WERI-Rb-1 (cell line): ENCODE data around the gene GRM6.

Experiments
- DNase-seq: peaks from one replicate; pipeline ENCODE4 v3.0.0-alpha.2; 2020
- H3K27ac ChIP-seq: fragments of 250-450 bp; sonication (Bioruptor Pico); 2 replicates; pipeline ENCODE4 v1.5.1; 2020; ENCODE audit warnings: mild to moderate bottlenecking, moderate library complexity
- H3K27me3 ChIP-seq: fragments of 250-450 bp; sonication (Bioruptor Pico); 2 replicates; pipeline ENCODE4 v1.5.1; 2021; ENCODE audit warnings: mild to moderate bottlenecking, low read depth, moderate library complexity; ENCODE audit not compliant: insufficient read depth, severe bottlenecking
- H3K36me3 ChIP-seq: fragments of 250-450 bp; sonication (Bioruptor Pico); 2 replicates; pipeline ENCODE4 v1.5.1; 2020; ENCODE audit warnings: mild to moderate bottlenecking, moderate library complexity
- H3K4me3 ChIP-seq: 2 replicates; pipeline ENCODE4 v1.5.1; 2011; ENCODE audit warnings: low read depth, mild to moderate bottlenecking, control low read depth, low read length
- H3K9me3 ChIP-seq: fragments of 250-450 bp; sonication (Bioruptor Pico); 2 replicates; pipeline ENCODE4 v1.5.1; 2021; ENCODE audit warnings: mild to moderate bottlenecking, moderate library complexity; ENCODE audit not compliant: severe bottlenecking
- CTCF ChIP-seq: IDR thresholded peaks from 2 replicates; pipeline ENCODE4 v1.5.1; 2011; ENCODE audit warnings: low read depth, mild to moderate bottlenecking, control low read depth, inconsistent platforms, low read length

GRM6 gene

DNA sequence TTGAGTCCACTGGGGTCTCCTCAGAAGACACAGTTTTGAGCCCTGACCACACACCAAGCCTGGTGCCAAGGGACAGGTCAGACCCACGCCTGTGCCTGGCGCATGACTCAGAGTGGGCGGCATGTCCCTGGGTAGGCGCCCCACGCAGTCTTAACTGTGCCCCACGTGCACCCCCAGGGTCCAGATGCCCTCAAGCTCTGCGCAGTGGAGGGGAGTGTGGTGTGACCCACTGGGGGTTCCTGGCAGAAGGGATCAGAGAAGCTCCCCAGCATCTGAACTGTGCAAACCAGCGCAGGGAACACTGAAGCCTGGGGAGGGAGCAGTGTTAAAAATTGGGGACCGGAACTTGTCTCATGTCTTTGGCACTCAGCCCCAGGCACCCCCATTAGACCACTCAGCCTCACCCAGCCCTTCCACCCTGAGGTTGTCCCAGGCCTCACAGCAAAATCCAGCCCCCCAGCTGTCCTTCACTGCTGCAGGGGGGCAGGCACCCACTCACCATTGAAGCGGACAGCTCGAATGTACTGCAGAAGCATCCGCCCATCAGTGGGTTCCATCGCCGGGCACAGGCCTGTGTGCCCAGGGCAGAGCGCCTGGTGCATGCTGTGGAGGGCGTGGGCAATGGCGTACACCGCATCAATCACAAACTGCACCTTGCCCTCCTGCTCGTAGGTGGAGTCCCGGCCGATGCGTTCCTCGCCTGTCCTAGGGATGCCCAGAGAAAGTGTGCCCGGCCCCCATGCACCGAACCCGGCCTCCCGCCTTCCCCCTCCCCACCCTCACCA, 6.5 kb downstream of the GRM6 start:
- no peak for DNase-seq
- H3K36me3 ChIP-seq: peaks cover 53% of the 10 kb centered on the region
- H3K27ac ChIP-seq: no peak overlapping the region
- H3K9me3 ChIP-seq: no peaks in the 10 kb centered on the region
- no peaks in the 10 kb centered on the region for H3K27me3 ChIP-seq
- no peak for TF ChIP-seq CTCF
- no peak overlapping the region for H3K4me3 ChIP-seq

GRCh38 chr5:178986326-178986960, 8.7 kb downstream of the GRM6 start:
- Histone ChIP-seq H3K27me3 (no peaks in the 10 kb centered on the region), H3K36me3 (peaks cover 48% of the 10 kb centered on the region), H3K27ac (peak overlapping the region; percentile 65; the same call in 1 of the 2 replicates), H3K4me3 (no peak overlapping the region), H3K9me3 (no peaks in the 10 kb centered on the region)
- 0 out of 2 replicates have a peak, but pooled peaks have one; percentile 6 for TF ChIP-seq CTCF
- DNase-seq: no peak

DNA sequence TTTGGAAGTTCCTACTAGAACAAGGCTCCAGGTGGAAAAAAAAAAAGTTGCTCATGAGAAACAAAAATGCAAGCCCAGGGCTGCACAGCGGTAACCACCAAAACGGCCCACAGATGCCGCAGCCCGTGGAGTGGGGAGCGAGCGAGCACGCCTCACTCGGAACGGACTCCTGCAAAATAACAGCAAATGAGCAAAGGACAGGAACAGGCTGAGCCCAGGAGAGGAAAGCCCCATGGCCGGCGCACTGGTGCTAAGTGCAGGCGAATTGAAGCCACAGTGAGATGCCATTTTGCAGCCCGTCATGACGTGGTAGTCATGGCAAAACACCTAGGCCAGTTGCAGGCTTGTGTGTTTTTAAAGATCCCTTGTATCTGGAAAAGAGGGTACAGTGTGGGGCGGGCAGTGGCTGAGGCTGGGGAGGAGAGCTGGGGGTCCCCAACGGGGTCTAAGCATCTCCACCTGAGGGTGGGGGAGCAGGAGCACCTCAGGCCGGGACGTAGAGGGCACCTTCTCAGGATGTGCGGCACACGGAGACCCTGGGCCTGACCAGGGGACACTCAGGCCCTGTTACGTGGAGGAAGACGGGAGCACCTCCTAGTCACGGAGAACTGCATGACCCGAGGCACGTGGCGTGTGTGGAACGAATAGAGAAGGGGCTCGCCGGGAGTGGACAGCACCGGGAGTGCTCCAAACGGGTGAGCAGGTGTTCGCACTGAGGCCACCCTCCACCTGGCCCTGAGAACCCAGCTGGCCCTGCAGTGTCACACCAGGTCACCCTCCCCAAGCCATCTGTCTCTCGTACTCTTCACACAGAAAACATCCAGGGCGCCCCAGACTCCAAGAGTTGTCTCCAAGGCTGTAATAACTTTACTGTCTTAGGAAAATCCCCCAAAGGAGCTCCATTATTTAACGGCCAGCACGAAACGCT, 10.7 kb downstream of the GRM6 start:
- DNase-seq: peak; percentile 83
- H3K27me3 ChIP-seq: no peaks in the 10 kb centered on the region
- TF ChIP-seq CTCF: no peak
- H3K4me3 ChIP-seq: no peak overlapping the region
- peaks cover 31% of the 10 kb centered on the region for H3K36me3 ChIP-seq
- peak overlapping the region; percentile 86 for H3K27ac ChIP-seq
- H3K9me3 ChIP-seq: no peaks in the 10 kb centered on the region

DNA sequence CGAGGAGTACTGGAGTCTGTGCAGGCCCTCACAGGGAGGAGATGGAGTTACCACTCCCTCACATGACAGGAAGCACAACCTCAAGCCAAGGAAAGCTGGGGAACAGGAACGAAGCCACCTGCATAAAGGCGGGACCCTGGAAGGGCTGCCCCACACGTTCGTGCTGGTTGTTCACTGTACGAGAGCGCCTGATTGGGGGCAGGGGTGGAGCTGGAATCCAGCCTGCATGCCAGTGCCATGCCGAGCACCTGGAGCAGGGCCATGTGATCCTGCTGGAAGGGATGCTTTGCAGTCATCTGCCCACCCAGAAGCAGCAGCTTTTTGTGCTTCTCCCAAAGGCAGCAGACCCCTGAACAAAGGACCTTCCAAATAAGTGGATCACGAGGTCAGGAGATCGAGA, 11.4 kb downstream of the GRM6 start:
- no peak for DNase-seq
- TF ChIP-seq CTCF: no peak
- peaks cover 28% of the 10 kb centered on the region for H3K36me3 ChIP-seq
- H3K4me3 ChIP-seq: no peak overlapping the region
- H3K27me3 ChIP-seq: no peaks in the 10 kb centered on the region
- H3K27ac ChIP-seq: no peak overlapping the region
- H3K9me3 ChIP-seq: no peaks in the 10 kb centered on the region

DNA sequence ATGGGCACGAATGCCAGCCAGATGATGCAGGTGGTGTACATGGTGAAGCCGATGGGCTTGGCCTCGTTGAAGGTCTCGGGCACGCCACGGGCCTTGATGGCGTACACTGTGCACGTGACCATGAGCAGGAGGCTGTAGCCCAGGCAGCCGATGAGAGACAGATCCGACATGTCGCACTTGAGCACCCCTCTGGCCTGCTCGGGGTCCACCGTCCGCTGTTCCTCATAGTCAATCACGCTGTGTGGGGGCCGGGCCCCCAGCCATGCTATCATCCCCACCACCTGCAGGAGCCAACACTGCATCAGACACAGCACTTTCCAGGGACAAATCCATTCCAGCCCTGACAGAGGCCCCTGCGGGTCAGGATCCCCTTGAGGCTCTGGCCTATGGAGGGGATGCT, 12.2 kb downstream of the GRM6 start:
- Histone ChIP-seq H3K27ac (no peak overlapping the region), H3K4me3 (no peak overlapping the region), H3K36me3 (peaks cover 20% of the 10 kb centered on the region), H3K9me3 (no peaks in the 10 kb centered on the region), H3K27me3 (no peaks in the 10 kb centered on the region)
- no peak for DNase-seq
- no peak for TF ChIP-seq CTCF
